ENCODE results near the gene GPR160.
A peak's percentile ranks its signal among the peaks of the same experiment; 100 is the strongest.

DNA sequence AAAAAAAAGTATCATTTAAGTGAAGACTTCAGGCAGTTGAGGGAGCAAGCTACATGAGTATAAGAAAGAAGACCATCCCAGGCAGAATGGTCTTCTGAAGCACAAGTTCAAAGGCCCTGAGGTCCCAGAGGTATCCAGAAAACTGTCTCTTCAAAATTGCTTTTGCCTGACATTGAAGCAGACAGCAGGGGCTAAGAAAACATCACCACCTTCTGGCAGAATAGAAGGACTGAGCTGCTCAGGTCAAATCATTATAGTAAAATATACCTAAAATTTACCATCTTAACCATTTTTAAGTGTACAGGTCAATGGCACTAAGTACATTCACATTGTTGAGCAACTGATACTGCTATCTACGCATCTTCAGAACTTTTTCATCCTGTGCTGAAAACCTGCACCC, 16.4 kb downstream of the GPR160 start:
- TF ChIP-seq, protein P1, sequence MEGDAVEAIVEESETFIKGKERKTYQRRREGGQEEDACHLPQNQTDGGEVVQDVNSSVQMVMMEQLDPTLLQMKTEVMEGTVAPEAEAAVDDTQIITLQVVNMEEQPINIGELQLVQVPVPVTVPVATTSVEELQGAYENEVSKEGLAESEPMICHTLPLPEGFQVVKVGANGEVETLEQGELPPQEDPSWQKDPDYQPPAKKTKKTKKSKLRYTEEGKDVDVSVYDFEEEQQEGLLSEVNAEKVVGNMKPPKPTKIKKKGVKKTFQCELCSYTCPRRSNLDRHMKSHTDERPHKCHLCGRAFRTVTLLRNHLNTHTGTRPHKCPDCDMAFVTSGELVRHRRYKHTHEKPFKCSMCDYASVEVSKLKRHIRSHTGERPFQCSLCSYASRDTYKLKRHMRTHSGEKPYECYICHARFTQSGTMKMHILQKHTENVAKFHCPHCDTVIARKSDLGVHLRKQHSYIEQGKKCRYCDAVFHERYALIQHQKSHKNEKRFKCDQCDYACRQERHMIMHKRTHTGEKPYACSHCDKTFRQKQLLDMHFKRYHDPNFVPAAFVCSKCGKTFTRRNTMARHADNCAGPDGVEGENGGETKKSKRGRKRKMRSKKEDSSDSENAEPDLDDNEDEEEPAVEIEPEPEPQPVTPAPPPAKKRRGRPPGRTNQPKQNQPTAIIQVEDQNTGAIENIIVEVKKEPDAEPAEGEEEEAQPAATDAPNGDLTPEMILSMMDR (conservative IDR thresholded peaks at IDR 0.05 in 1 of 2, IDR thresholded peaks at IDR 0.05 in 1 of 2; ENCODE audit: low read depth in 1 of 2, low read length in 2 of 2), result peak; percentile 12 to 45
- no peak for TF ChIP-seq EZH2 (IDR thresholded peaks at IDR 0.05; ENCODE audit: low read length, missing control alignments)
